Activated gamma-delta T cell treated with Interleukin-2 at 50 U/mL for 16 hours (primary cell): ENCODE results near the gene YBEY.

Experiments
- DNase-seq: peaks from one replicate; pipeline ENCODE4 v3.0.0-alpha.2; 2020

Gene YBEY

DNA sequence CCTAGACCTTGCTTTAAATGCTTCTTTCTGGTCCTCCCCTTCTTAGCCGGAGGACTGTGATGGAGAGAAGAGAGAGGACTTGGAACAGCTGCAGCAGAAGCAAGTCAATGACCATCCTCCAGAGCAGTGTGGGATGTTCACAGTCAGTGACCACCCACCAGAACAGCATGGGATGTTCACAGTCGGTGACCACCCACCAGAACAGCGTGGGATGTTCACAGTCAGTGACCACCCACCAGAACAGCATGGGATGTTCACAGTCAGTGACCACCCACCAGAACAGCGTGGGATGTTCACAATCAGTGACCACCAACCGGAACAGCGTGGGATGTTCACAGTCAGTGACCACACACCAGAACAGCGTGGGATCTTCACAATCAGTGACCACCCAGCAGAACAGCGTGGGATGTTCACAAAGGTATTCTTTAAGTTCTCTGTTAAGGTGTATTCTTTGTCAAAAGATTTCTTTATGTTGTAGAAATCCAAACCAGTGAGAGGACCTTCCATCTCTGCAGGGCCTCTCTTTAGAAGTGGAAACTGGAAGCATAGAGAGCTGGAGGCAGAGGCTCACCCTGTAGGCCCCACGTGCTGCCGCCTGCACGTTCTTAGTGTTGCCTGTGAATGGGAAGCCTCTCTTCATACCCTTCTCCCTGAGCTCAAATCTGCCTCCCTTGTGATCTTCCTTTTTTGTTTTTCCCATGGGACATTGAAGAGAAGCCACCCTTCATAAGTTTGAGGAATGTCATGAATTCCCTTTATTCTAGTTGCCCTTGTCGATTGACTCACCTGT, 48.4 kb downstream of the YBEY start:
- no peak for DNase-seq

- no peak for DNase-seq
Observed at GRCh38 chr21:46336603-46337002, 50.5 kb downstream of the YBEY start.

DNA sequence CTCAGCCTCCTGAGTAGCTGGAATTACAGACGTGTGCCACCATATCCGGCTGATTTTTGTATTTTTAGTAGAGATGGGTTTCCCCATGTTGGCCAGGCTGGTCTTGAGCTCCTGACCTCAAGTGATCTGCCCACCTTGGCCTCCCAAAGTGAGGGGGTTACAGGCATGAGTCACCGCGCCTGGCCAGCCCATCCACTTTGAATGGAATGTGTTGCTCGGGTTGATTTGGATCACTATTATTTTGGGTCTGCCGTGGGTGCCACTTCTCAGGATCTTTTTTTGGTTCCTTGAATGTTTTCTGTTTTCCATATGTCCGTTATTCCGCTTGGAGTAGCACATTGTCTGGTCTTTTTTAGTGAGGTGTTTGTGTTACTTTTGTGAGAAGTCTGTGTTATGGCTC, 54.9 kb downstream of the YBEY start:
- DNase-seq = no peak

- DNase-seq = no peak
Observed at GRCh38 chr21:46344219-46344915, 58.2 kb downstream of the YBEY start.

DNA sequence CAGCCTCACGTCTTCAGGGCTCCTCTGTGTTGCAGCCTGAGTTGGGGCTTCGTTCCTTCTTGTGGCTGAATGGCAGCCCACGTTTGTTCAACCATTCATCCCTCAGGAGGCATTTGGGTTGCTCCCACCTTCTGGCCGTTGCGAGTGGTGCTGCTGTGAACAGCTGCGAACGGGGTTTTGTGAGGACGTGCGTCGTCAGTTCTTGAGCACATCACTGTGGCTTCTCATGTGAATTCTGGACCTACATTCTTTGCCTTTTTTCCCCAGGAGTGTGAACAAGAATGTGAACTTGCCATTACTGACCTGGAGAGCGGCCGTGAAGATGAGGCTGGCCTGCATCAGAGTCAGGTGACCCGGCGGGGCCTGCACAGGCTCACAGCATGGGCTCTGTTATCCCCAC, 59.7 kb downstream of the YBEY start:
- no peak for DNase-seq

DNA sequence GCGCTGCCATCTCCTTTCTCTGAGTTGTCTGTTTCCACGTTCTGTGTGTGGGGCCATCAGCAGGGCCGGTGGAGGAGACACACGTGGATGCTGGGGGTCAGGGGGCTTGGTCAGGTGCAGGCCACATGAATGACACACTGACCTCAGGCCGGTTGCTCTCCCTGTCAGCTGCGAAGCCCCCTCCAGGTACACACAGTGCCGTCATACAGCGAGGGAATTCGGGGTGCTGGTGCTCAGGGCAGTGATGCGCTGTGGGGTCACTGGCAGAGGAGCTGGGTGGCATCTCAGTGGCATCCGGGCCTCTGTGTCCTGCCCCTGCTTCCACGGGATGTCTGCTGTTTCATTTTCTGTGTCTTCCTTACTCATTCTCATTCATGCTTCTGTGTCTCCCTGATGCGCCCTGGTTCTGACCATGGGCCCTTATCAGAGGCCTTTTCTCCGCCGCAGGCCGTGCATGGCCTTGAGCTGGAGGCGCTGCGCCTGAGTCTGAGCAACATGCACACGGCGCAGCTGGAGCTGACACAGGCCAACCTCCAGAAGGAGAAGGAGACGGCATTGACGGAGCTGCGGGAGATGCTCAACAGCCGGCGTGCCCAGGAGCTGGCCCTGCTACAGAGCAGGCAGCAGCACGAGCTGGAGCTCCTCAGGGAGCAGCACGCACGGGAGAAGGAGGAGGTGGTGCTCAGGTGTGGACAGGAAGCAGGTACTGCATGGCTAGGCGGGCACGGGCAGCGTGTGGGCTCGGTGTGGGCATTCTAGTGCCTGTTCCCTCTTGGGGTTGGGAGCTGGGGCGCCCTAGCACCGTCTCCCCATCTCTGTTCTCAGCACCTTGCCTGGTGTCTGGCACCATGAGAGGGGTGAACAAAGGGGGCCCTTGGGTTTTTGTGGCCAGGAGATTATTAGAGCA, 60.4 kb downstream of the YBEY start:
- DNase-seq = no peak

DNA sequence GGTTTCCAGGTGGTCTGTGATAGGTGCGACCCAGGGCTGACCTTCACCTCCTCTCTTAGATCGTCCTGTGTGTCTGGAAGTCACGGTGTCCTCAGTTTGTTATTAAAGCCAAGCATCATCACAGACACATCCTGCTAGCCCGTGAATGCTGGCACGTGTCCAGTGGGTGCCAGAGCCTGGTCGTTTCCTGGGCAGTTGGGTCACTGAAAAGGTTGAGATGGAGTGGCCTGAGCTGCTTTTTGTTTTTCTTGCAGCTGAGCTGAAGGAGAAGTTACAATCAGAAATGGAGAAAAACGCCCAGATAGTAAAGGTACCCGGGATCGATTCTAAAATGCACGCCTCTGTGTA, 61.0 kb downstream of the YBEY start:
- DNase-seq = no peak
